Endodermal cell (in vitro differentiated cells): ENCODE data around the gene LCN15. TPM values are rescaled to one million over a fixed set of nuclear protein-coding genes. Genes with fewer than 3 reads are reported as not detected.

ENCODE experiments used
- DNase-seq: peaks from one replicate; pipeline ENCODE4 v3.0.0-alpha.2; 2017
- H3K27ac ChIP-seq: 2 replicates; pipeline ENCODE4 v1.5.1; 2013; ENCODE audit warnings: mild to moderate bottlenecking, low read depth, low read length, moderate library complexity
- H3K27me3 ChIP-seq: 2 replicates; pipeline ENCODE4 v1.6.1; 2013; ENCODE audit warnings: mild to moderate bottlenecking, low read length, moderate library complexity; ENCODE audit not compliant: insufficient read depth, control insufficient read depth, poor library complexity, severe bottlenecking
- H3K36me3 ChIP-seq: 2 replicates; pipeline ENCODE4 v1.7.0; 2013; ENCODE audit warnings: mild to moderate bottlenecking, low read length, moderate library complexity; ENCODE audit not compliant: control insufficient read depth, insufficient read depth
- H3K4me1 ChIP-seq: one replicate; pipeline ENCODE4 v1.7.0; 2013; ENCODE audit warnings: low read length; ENCODE audit not compliant: control insufficient read depth, insufficient read depth
- H3K4me3 ChIP-seq: 2 replicates; pipeline ENCODE4 v1.5.1; 2013; ENCODE audit warnings: mild to moderate bottlenecking, low read length, moderate library complexity
- H3K9ac ChIP-seq: 2 replicates; pipeline ENCODE4 v1.6.1; 2013; ENCODE audit warnings: mild to moderate bottlenecking, low read length, moderate library complexity; ENCODE audit not compliant: poor library complexity, severe bottlenecking; ENCODE audit errors: extremely low read depth
- H3K9me3 ChIP-seq: 2 replicates; pipeline ENCODE4 v1.6.1; 2013; ENCODE audit warnings: mild to moderate bottlenecking, low read length, moderate library complexity; ENCODE audit not compliant: control insufficient read depth
- H3K27ac Mint-ChIP-seq: 2 replicates; pipeline ENCODE4 v1.8.0; 2020; ENCODE audit warnings: mixed read lengths
- H3K27me3 Mint-ChIP-seq: 2 replicates; pipeline ENCODE4 v1.8.0; 2021; ENCODE audit warnings: mild to moderate bottlenecking, mixed read lengths; ENCODE audit not compliant: insufficient read depth
- H3K36me3 Mint-ChIP-seq: 2 replicates; pipeline ENCODE4 v1.8.0; 2020; ENCODE audit warnings: low read depth, mixed read lengths
- H3K4me1 Mint-ChIP-seq: 2 replicates; pipeline ENCODE4 v1.8.0; 2020; ENCODE audit warnings: mixed read lengths
- H3K4me3 Mint-ChIP-seq: 2 replicates; pipeline ENCODE4 v1.8.0; 2020; ENCODE audit warnings: mild to moderate bottlenecking, moderate library complexity, mixed read lengths
- H3K9me3 Mint-ChIP-seq: 2 replicates; pipeline ENCODE4 v1.8.0; 2020; ENCODE audit warnings: mild to moderate bottlenecking, mixed read lengths
- WGBS, 2 experiments: methylation state at CpG; one replicate each; pipeline versions ENCODE4 v1.1.5 to v1.1.7; 2013; ENCODE audit warnings: missing lambda C conversion rate in 2 of 2, mixed read lengths in 1 of 2; ENCODE audit not compliant: insufficient coverage in 1 of 2, insufficient read length in 1 of 2; 5-methylcytosine and 5-hydroxymethylcytosine counted together
- total RNA-seq, 2 donors: library from RNA; stranded (reverse); fragmentation: NEBNext Ultra II Directional in 1 of 2; extraction: Animal tissue kit (Norgen Biotek cat#: 25700) in 1 of 2; gene quantifications; 2 replicates in 1 of 2; 3 replicates in 1 of 2; pipeline ENCODE4 v1.2.1, GENCODE V29; 2021
- TF ChIP-seq, protein P1 (sequence below): fragments of 200-600 bp; sonication (generic); conservative IDR thresholded peaks from 2 replicates; pipeline ENCODE4 v1.5.0; 2021; ENCODE audit warnings: antibody characterized with exemption, mild to moderate bottlenecking

Gene LCN15
- total RNA-seq, 2 donors from 2014 or later, result 0.51 to 1.2 TPM

DNA sequence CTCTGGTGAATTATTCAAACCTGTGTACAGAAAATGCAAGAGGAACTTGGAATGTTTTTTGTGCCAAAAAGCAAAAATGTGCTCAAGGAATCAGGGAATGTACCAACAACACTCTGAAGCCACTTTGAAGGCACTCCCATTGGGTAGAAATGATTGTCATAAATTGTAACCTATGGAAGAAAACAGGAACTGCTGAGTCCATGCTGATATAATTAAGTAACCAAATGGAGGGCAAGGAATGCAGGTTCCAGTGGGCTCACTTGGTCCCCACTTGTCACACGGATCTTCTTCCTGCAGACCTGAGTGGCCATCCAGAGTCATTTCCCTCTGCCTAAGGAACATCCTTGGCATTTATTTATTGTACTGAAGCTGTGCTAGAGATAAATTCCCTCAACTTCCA is 13.1 kb downstream of the LCN15 start:
- 85 to 100% methylated on average over 1 of the region's 1 CpG for WGBS, 2 experiments
- H3K27me3 ChIP-seq, result no peaks in the 10 kb centered on the region
- no peak overlapping the region for H3K4me3 ChIP-seq
- Mint-ChIP-seq H3K27ac (no peak overlapping the region), H3K36me3 (peaks cover 2% of the 10 kb centered on the region), H3K4me1 (no peaks in the 10 kb centered on the region), H3K4me3 (no peak overlapping the region), H3K27me3 (peaks cover 18% of the 10 kb centered on the region), H3K9me3 (peaks cover 31% of the 10 kb centered on the region)
- H3K4me1 ChIP-seq, result no peaks in the 10 kb centered on the region
- H3K9ac ChIP-seq, result no peak overlapping the region
- H3K9me3 ChIP-seq, result peaks cover 15% of the 10 kb centered on the region
- TF ChIP-seq, protein P1, sequence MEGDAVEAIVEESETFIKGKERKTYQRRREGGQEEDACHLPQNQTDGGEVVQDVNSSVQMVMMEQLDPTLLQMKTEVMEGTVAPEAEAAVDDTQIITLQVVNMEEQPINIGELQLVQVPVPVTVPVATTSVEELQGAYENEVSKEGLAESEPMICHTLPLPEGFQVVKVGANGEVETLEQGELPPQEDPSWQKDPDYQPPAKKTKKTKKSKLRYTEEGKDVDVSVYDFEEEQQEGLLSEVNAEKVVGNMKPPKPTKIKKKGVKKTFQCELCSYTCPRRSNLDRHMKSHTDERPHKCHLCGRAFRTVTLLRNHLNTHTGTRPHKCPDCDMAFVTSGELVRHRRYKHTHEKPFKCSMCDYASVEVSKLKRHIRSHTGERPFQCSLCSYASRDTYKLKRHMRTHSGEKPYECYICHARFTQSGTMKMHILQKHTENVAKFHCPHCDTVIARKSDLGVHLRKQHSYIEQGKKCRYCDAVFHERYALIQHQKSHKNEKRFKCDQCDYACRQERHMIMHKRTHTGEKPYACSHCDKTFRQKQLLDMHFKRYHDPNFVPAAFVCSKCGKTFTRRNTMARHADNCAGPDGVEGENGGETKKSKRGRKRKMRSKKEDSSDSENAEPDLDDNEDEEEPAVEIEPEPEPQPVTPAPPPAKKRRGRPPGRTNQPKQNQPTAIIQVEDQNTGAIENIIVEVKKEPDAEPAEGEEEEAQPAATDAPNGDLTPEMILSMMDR, result no peak
- no peak for DNase-seq
- no peaks in the 10 kb centered on the region for H3K36me3 ChIP-seq
- H3K27ac ChIP-seq, result no peak overlapping the region

DNA sequence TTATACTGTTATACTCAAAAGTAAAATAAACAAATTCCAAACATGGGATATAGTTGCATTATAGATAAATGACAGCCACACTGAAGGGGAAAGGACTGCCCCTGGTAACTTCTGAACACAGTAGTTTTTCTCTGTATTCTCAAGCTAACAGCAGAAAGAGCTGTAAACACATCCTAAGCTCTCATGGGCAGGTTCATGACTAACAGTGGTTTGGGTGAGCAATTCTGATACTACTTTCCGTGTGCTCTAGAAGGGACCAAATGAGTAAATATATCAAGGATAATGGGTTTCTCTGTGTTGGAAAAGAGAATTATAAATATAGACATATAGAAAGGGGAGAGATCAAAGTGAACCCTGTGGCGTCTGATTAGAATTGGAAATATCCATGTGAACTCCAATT is 13.8 kb downstream of the LCN15 start:
- TF ChIP-seq, protein P1, result no peak

DNA sequence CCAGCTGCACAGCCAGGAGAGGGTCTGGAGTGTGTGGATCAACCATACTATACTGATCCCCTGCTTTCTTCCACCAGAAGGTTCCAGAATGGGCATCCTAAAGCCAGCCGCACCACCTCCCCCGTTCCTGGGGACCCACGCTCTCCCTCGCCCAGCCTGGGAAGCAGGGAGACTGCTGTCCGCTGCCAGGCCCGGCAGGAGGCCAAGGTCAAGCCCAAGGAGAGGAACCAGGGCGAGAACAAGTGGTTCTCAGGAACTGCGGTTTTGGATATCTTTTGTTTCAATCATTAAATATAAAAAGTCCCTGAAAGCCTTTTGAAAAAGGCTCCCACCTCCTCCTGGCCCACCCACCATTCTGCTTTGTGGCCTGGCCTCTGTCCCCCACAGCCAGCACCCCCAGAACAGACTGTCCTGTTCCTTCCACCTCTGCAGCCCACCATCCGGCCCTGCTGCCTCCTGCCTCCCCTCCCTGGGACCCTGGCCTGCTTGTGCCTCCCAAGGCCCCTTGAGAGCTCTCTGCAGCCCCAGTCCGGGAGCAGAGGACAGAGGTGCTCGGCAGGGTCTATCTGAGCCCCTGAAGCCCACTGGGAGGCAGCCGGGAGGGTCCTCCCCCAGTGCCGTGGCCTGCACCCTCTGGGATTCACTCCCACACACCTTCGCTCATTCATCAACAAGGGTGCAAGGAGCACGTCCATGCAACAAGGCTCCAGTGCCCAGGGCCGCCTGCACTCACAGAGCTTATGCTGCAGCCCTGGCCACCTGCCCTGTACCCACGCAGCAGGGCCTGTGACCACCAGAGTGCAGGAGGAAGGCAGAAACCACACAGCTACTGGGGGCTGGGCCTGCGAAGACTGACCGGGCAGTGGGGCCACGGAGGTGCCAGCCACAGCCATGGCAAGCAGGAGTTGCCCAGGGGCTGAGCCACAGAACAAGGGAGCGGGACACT is 15.4 kb downstream of the LCN15 start:
- DNase-seq, result no peak
- 90 to 94% methylated on average over 15 to 21 of the region's 21 CpGs for WGBS, 2 experiments
- TF ChIP-seq, protein P1, result no peak
- H3K9me3 Mint-ChIP-seq, result peaks cover 20% of the 10 kb centered on the region
- no peak overlapping the region for H3K27ac Mint-ChIP-seq
- H3K36me3 Mint-ChIP-seq, result no peaks in the 10 kb centered on the region
- H3K4me3 Mint-ChIP-seq, result no peak overlapping the region
- no peaks in the 10 kb centered on the region for H3K36me3 ChIP-seq
- H3K4me1 Mint-ChIP-seq, result no peaks in the 10 kb centered on the region
- H3K27me3 ChIP-seq, result no peaks in the 10 kb centered on the region
- H3K9ac ChIP-seq, result no peak overlapping the region
- H3K27me3 Mint-ChIP-seq, result peaks cover 18% of the 10 kb centered on the region
- no peak overlapping the region for H3K27ac ChIP-seq
- H3K4me1 ChIP-seq, result no peaks in the 10 kb centered on the region
- H3K4me3 ChIP-seq, result no peak overlapping the region
- H3K9me3 ChIP-seq, result peaks cover 15% of the 10 kb centered on the region

More for the DNA sequence above, 13.8 kb downstream of the LCN15 start:
- H3K4me1 Mint-ChIP-seq, result no peaks in the 10 kb centered on the region
- DNase-seq, result no peak
- no peaks in the 10 kb centered on the region for H3K27me3 ChIP-seq
- H3K4me3 Mint-ChIP-seq, result no peak overlapping the region
- 83 to 86% methylated on average over 2 of the region's 2 CpGs for WGBS, 2 experiments
- peaks cover 18% of the 10 kb centered on the region for H3K27me3 Mint-ChIP-seq
- no peaks in the 10 kb centered on the region for H3K36me3 ChIP-seq
- peaks cover 23% of the 10 kb centered on the region for H3K9me3 Mint-ChIP-seq
- no peak overlapping the region for H3K27ac Mint-ChIP-seq
- no peak overlapping the region for H3K27ac ChIP-seq
- H3K4me1 ChIP-seq, result no peaks in the 10 kb centered on the region
- H3K4me3 ChIP-seq, result no peak overlapping the region
- H3K9ac ChIP-seq, result no peak overlapping the region
- H3K9me3 ChIP-seq, result peaks cover 15% of the 10 kb centered on the region
- peaks cover 2% of the 10 kb centered on the region for H3K36me3 Mint-ChIP-seq
